Measurements from ENCODE around the gene KRT6A.
"Not testable (repeated sequence)": the region's sequence is repeated elsewhere in the genome, so short reads cannot be mapped to it uniquely, and the experiment has no call there.

Gene KRT6A

DNA sequence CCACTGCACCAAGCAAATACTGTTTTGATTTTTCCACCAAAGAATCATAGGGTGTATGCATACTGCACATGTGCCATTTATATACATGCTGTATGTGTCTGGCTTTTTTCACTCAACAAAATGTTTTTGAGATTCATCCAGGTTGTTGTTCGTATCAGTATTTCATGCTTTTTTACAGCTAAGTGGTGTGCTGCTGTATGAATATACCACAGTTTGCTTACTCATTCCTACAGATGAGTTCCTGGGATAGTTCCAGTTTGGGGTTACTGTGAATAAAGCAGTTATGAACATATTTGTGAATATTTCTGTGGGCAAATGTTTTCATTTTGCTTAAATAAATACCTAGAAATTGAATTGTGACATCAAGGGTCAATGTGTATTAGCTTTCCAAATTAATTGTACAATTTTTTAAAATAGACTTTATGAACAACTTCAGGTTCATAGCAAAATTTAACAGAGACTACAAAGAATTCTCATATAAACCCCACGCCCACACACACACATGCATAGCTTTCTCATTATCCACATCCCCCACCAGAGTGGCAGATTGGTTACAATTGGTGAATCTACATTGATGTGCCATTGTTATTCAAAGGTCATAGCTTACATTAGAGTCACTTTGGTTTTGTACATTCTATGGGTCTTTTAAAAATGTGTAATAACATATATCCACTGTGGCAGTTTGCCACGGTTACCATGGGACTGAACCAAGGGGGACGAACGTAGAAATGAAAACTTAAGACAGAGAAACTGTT lies 6.9 kb upstream of the KRT6A start:
- DNase-seq: no peak

- DNase-seq: no peak
These were observed 5.9 kb upstream of the KRT6A start for GRCh38 chr12:52498946-52499345.

- no peak for DNase-seq
These were observed 4.9 kb upstream of the KRT6A start for GRCh38 chr12:52497975-52498374.

- no peak for DNase-seq
These were observed 3.6 kb upstream of the KRT6A start for GRCh38 chr12:52496590-52497071.

GRCh38 chr12:52496054-52496453 lies 3.0 kb upstream of the KRT6A start:
- DNase-seq: peak; percentile 59

DNA sequence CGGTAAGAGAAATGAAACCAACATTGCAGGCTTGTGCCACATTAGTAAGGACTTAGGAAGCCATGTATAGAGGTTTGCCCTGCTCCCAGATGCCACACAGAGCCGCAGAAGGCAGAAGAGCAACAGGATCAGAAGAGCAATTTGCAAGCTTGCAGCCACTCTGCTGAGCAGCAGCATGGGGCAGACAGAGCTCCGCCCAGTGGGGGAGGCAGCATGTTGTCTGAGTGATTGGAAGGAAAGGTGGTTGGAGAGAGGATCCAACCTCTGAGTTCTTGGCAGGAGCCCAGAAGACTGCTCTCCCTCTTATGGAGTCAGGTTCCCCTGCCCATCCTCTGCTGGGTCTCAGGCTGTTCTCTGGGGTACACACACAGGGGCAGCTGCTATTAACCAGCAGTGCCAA lies 2.3 kb upstream of the KRT6A start:
- DNase-seq: peak; percentile 88

GRCh38 chr12:52494518-52494917 lies 1.5 kb upstream of the KRT6A start:
- DNase-seq: no peak

- no peak for DNase-seq
These were observed 1.0 kb upstream of the KRT6A start for GRCh38 chr12:52494100-52494499.

DNA sequence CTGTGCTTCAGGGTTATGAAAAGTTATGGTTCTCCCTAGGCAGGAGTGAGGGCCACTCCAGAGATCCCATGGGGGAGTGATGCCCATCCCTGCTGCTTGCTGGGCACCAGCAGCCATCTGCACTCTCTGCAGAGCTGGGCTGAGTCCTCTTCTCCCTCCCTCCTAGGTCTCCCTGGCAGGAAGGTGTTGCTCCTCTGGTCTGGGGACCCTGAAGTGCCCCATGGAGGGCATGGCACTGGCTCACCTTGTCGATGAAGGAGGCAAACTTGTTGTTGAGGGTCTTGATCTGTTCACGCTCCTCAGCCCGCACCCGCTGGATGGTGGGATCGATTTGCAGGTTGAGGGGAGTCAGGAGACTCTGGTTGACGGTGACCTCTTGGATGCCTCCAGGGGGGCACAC lies 652 bp downstream of the KRT6A start:
- DNase-seq: not testable (repeated sequence)

GRCh38 chr12:52491495-52491894 lies 1.6 kb downstream of the KRT6A start:
- not testable (repeated sequence) for DNase-seq

- no peak for DNase-seq
These were observed 4.3 kb downstream of the KRT6A start for GRCh38 chr12:52488736-52489135.

DNA sequence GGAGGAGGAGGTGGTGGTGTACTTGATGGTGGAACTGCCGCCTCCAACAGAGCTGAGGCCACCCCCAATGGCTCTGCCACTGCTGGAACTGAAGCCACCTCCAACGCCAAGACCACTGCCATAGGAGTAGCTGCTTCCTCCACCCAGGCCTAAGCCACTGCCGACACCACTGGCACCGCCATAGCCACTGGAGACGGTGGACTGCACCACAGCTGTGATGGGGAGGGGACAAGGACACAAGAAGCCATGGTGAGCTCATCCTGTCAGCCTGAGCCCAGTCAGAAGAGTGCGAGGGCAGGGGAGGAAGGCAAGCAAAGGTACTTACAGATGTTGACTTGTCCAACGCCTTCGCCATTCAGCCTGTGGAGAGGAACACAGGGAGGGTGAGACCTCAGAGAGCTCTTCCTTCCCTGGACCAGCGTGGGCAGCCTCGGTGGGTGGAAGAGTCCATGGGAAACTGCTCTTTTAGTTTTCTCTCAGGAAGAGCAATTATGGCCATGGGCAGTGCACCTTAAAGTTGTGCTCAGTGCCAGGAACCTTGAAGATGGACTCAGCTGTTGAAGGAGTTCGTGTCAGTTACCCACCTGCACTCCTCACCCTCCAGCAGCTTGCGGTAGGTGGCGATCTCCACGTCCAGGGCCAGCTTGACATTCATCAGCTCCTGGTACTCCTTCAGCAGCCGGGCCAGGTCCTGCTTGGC lies 5.2 kb downstream of the KRT6A start:
- DNase-seq: not testable (repeated sequence)

DNA sequence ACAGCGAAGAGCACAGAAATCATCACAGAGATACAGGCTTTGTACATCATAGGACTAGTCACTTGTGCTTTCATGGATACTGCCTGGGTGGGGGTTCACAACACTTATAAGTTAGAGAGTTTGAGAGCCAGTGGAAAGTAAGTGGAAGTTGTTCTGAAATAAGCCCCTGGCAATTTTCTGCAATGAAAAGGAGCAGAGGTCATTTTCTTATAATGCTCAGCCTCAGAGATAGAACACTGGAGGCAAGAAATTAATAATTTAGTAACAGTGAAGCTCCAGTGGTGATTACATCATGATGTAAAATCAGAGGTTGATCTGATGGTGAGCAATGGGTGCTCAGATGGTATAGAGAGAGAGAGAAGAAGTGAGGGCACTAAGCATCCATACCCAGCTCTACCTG lies 5.8 kb downstream of the KRT6A start:
- no peak for DNase-seq

- DNase-seq: no peak
These were observed 6.6 kb downstream of the KRT6A start for GRCh38 chr12:52486166-52487105.

- no peak for DNase-seq
These were observed 13.0 kb downstream of the KRT6A start for GRCh38 chr12:52480073-52480472.

DNA sequence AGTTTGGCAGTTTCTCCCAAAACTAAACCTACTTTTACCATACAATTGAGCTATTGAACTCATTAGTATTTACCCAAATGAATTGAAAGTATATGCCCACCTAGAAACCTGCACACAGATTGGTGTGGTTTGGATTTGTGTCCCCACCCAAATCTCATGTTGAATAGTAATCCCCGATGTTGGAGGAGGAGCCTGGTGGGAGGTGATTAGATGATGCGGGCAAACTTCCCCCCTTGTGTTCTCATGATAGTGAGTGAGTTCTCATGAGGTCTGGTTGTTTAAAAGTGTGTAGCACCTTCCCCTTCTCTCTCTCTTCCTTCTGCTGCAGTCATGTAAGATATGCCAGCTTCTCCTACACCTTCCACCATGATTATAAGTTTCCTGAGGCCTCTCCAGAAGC lies 15.4 kb downstream of the KRT6A start:
- no peak for DNase-seq

GRCh38 chr12:52474212-52474611 lies 18.8 kb downstream of the KRT6A start:
- no peak for DNase-seq

GRCh38 chr12:52473768-52474167 lies 19.3 kb downstream of the KRT6A start, which contains the start of gene KRT6C:
Gene KRT6C (minus strand): TSS chr12:52473805. CDS start chr12:52473737, 68 bp downstream.
- no peak for DNase-seq

DNA sequence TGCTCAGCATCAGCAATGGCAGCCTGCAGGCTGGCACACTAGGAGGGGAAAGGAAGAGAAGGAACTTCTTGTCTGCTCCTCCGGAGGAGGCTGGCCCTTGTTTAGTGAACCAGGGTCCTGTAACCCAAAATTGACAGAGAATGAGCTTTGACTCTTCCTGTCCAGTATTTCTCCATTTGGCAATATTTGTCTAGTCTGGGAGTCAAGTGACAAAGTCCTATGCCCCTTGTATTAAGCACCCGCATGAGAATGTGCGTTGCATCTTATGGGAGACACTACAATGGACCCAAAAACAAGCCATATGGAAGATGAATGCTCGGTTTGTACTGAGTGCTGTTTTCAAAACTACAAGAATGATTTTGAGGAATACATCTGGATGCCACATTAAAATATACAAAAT lies 23.2 kb downstream of the KRT6A start:
- no peak for DNase-seq

DNA sequence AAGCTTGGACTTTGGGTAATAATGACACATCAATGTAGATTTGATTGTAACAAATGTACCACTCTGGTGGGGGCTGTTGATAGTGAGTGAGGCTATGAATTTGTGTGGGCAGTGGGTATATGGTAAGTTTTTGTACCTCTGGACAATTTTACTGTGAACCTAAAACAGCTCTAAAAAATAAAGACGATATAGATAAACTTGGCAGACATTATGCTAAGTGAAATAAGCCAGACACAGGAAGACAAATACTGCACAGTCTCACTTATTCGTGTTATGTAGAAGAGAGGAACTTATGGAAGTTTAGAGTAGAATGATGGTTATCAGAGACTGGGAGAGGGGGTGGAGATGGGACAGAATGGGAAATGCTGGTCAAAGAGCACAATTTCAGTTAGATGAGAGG lies 28.2 kb downstream of the KRT6A start:
- no peak for DNase-seq

- no peak for DNase-seq
These were observed 31.4 kb downstream of the KRT6A start for GRCh38 chr12:52461693-52462092.

- DNase-seq: no peak
These were observed 34.2 kb downstream of the KRT6A start for GRCh38 chr12:52458861-52459260.

GRCh38 chr12:52455821-52456220 lies 37.2 kb downstream of the KRT6A start:
- DNase-seq: no peak
